GM18861 (cell line): ENCODE measurements around the gene CCDC188.

Experiments used
- ATAC-seq: cut with Tn5 transposase; IDR thresholded peaks from one replicate; pipeline ENCODE4 v1.9.1; 2021; ENCODE audit not compliant: unreplicated experiment

The CCDC188 gene

GRCh38 chr22:20135806-20136602 is 14.9 kb downstream of the CCDC188 start:
- ATAC-seq, result no peak

- no peak for ATAC-seq
These were observed 15.6 kb downstream of the CCDC188 start for GRCh38 chr22:20135265-20135664.

- no peak for ATAC-seq
These were observed 16.8 kb downstream of the CCDC188 start for GRCh38 chr22:20133930-20134549.

- ATAC-seq, result no peak
These were observed 18.1 kb downstream of the CCDC188 start for GRCh38 chr22:20132686-20133246.

GRCh38 chr22:20131859-20132685 is 18.8 kb downstream of the CCDC188 start:
- ATAC-seq, result no peak

GRCh38 chr22:20131597-20131858 is 19.3 kb downstream of the CCDC188 start, which contains the start of gene ZDHHC8:
TSS of gene ZDHHC8 (plus strand) at chr22:20131804. CDS start at chr22:20131948, 144 bp downstream.
- ATAC-seq, result no peak

GRCh38 chr22:20130731-20131596 is 19.9 kb downstream of the CCDC188 start:
- no peak for ATAC-seq

GRCh38 chr22:20130319-20130718 is 20.5 kb downstream of the CCDC188 start:
- ATAC-seq, result no peak

- no peak for ATAC-seq
These were observed 21.2 kb downstream of the CCDC188 start for GRCh38 chr22:20129747-20130014.

GRCh38 chr22:20128902-20129746 is 21.7 kb downstream of the CCDC188 start:
- ATAC-seq, result no peak

GRCh38 chr22:20128619-20128901 is 22.3 kb downstream of the CCDC188 start:
- no peak for ATAC-seq

GRCh38 chr22:20127869-20128618 is 22.8 kb downstream of the CCDC188 start:
- no peak for ATAC-seq

GRCh38 chr22:20127318-20127868 is 23.5 kb downstream of the CCDC188 start:
- no peak for ATAC-seq

- ATAC-seq, result no peak
These were observed 24.4 kb downstream of the CCDC188 start for GRCh38 chr22:20126284-20127029.

GRCh38 chr22:20125201-20126174 is 25.4 kb downstream of the CCDC188 start:
- ATAC-seq, result no peak

GRCh38 chr22:20124083-20124787 is 26.6 kb downstream of the CCDC188 start:
- ATAC-seq, result no peak
